Common myeloid progenitor, CD34-positive (primary cell): ENCODE results near the gene ADAMTS4.
A peak's percentile ranks its signal among the peaks of the same experiment; 100 is the strongest.

Experiments used
- CTCF ChIA-PET: fragments of 350-600 bp; sonication (Branson Sonifier 250); formaldehyde crosslinking; loops from one replicate; lab custom pipeline; 2021; ENCODE audit warnings: antibody characterized with exemption; lab: Charles Lee
- POLR2A ChIA-PET: fragments of 350-600 bp; sonication (Branson Sonifier 250); formaldehyde crosslinking; loops from one replicate; lab custom pipeline; 2021; ENCODE audit warnings: antibody characterized with exemption; lab: Charles Lee
- DNase-seq, 3 donors: peaks; one replicate each; pipeline versions ENCODE4 v3.0.0 to v3.0.0-alpha.2; 2013
- H3K27ac ChIP-seq, 2 experiments: 1 replicate in 1 of 2; 2 replicates in 1 of 2; pipeline ENCODE4 v1.7.0; 2013; ENCODE audit warnings: inconsistent platforms in 2 of 2, low read length in 2 of 2, mild to moderate bottlenecking in 2 of 2, low read depth in 1 of 2, moderate library complexity in 1 of 2; ENCODE audit not compliant: severe bottlenecking in 2 of 2, insufficient read depth in 1 of 2, poor library complexity in 1 of 2
- H3K27me3 ChIP-seq, 5 experiments: replicated peaks in 2 of 5; 1 replicate in 3 of 5; 2 replicates in 2 of 5; pipeline versions ENCODE4 v1.6.1 to v1.7.0; 2013; ENCODE audit warnings: low read length in 4 of 5, mild to moderate bottlenecking in 2 of 5, moderate library complexity in 2 of 5, inconsistent platforms in 1 of 5; ENCODE audit not compliant: insufficient read depth in 5 of 5, control insufficient read depth in 4 of 5
- H3K36me3 ChIP-seq, 4 experiments: 1 replicate in 2 of 4; 2 replicates in 2 of 4; pipeline versions ENCODE4 v1.6.1 to v1.7.0; 2013; ENCODE audit warnings: low read length in 3 of 4, control low read depth in 1 of 4, mild to moderate bottlenecking in 1 of 4; ENCODE audit not compliant: control insufficient read depth in 4 of 4, insufficient read depth in 4 of 4
- H3K4me1 ChIP-seq, 4 experiments: 1 replicate in 3 of 4; 2 replicates in 1 of 4; pipeline versions ENCODE4 v1.6.1 to v1.7.1; 2013; ENCODE audit warnings: low read length in 3 of 4, mild to moderate bottlenecking in 3 of 4, control low read depth in 1 of 4, inconsistent platforms in 1 of 4, moderate library complexity in 1 of 4; ENCODE audit not compliant: control insufficient read depth in 4 of 4, insufficient read depth in 4 of 4; ENCODE audit errors: control extremely low read depth in 1 of 4
- H3K4me3 ChIP-seq, 7 experiments: 1 replicate in 4 of 7; 2 replicates in 3 of 7; pipeline versions ENCODE4 v1.5.1 to v1.7.0; 2013; ENCODE audit warnings: mild to moderate bottlenecking in 7 of 7, low read length in 6 of 7, moderate library complexity in 6 of 7, inconsistent platforms in 2 of 7, low read depth in 2 of 7, control low read depth in 1 of 7; ENCODE audit not compliant: insufficient read depth in 4 of 7, control insufficient read depth in 1 of 7; ENCODE audit errors: extremely low read depth in 1 of 7
- H3K9me3 ChIP-seq, 5 experiments: 1 replicate in 4 of 5; 2 replicates in 1 of 5; pipeline versions ENCODE4 v1.6.1 to v1.7.1; 2013; ENCODE audit warnings: low read length in 4 of 5, mild to moderate bottlenecking in 2 of 5, inconsistent platforms in 1 of 5, low read depth in 1 of 5, moderate library complexity in 1 of 5; ENCODE audit not compliant: control insufficient read depth in 4 of 5, insufficient read depth in 2 of 5; ENCODE audit errors: control extremely low read depth in 1 of 5
- WGBS: methylation state at CpG from one replicate; pipeline ENCODE4 v1.1.5; 2013; ENCODE audit not compliant: insufficient coverage; 5-methylcytosine and 5-hydroxymethylcytosine counted together

Gene ADAMTS4

DNA sequence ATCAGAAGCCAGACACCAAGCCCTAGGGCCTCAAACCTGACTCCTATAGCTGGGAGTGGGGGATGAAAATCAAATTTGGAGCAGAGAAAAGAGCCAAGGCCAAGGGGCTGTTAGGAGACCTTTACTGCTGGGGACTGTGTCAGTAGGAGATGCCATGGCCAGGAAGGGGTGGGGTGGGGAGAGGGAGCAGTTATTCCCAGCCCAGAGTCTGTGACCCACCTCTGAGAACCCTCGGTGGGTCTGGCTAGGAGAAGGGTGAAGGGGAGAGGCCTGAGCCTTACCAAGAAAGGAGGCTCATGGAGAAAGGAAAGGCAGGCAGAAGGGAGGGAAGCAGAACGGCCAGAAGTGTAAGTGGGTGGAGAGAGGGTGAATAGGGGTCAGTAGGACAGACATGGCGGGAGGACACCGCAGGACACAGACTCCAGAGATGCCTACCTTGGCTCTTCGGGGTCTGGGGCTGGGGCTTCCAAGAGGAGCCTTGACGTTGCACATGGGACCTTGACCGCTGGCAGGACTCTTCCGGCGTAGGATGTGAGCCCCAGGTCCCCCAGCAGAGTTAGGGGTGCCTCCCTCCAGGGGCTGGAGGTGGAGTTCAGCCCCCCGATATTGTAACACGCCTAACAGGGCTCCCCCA lies 1.2 kb downstream of the ADAMTS4 start:
- no peaks in the 10 kb centered on the region for H3K27me3 ChIP-seq
- H3K4me1 ChIP-seq: peaks cover 0 to 43% (median 32%) of the 10 kb centered on the region in 4 experiments
- 100% methylated on average over 9 of the region's 11 CpGs for WGBS
- no peak overlapping the region for H3K4me3 ChIP-seq
- ChIA-PET CTCF (interaction anchor here (0.9 to 3.5 kb wide), 5 partner anchors 9 to 184 kb away, joined by 3 to 15 read pairs (median 3); partner anchors contain the start of gene TOMM40L), POLR2A (interaction anchor here (0.5 kb wide), 1 partner anchor 49 kb away, joined by 3 read pairs; no protein-coding TSS in a partner anchor)
- H3K27ac ChIP-seq: no peak overlapping the region
- DNase-seq: no peak
- H3K9me3 ChIP-seq: no peaks in the 10 kb centered on the region
- no peaks in the 10 kb centered on the region for H3K36me3 ChIP-seq

DNA sequence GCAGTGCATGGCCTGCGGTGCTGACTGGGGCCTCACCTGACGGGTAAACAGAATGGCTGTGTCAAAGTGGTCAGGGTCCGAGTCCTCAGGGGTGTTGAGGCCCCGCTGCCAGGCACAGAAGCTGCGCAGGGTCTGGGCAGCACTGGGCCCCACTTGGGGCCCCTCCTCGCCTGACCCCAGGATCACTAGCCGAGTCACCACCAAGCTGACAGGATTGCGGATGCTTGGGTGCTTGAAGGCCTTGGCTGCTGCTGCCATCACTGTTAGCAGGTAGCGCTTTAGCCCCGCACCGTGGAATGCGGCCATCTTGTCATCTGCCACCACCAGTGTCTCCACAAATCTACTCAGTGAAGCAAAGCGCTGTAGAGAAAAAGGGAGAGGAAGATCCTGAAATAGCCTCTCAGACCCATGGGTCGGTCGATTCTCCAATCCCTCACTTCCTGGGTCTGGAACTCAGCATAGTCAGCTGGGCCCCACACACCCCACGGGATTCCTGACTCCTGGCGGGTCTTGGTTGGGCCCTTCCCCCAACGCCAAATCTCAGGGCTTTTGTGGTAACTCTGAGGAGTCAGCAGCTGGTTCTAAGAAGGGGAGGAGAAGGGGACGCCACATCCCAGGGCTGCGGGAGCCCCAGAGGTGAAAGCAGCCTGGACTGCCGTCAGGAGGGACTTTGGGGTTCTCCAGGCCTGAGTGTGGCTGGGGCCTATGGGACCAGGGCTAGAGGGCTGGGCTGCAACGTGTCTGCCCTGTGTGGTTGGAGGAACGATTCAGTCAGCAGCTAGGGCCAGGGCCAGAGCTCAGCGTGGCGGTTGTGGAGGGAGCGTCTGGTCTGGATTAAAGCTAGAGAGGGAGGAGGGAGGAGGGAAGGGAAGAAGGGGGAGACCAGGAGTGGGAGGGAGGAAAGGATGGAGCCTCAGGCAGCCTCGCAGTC lies 2.1 kb downstream of the ADAMTS4 start:
- Histone ChIP-seq H3K4me3 (no peak overlapping the region), H3K9me3 (no peaks in the 10 kb centered on the region), H3K36me3 (no peaks in the 10 kb centered on the region), H3K4me1 (peaks cover 0 to 37% (median 28%) of the 10 kb centered on the region in 4 experiments), H3K27ac (no peak overlapping the region), H3K27me3 (no peaks in the 10 kb centered on the region)
- WGBS: 95% methylated on average over 21 of the region's 27 CpGs
- no peak for DNase-seq
- ChIA-PET POLR2A (no interaction called here), CTCF (interaction anchor here (0.9 to 3.5 kb wide), 4 partner anchors 11 to 185 kb away, joined by 3 to 15 read pairs (median 3); partner anchors contain the start of gene TOMM40L)

- Histone ChIP-seq H3K27me3 (no peaks in the 10 kb centered on the region), H3K27ac (no peak overlapping the region), H3K4me3 (no peak overlapping the region), H3K9me3 (no peaks in the 10 kb centered on the region), H3K36me3 (no peaks in the 10 kb centered on the region), H3K4me1 (peaks cover 0 to 33% (median 23%) of the 10 kb centered on the region in 4 experiments)
- ChIA-PET CTCF (no interaction called here), POLR2A (interaction anchor here (0.6 kb wide), 1 partner anchor 176 kb away, joined by 3 read pairs; no protein-coding TSS in a partner anchor)
- WGBS: 94% methylated on average over 2 of the region's 7 CpGs
- DNase-seq: no peak
These were observed 2.7 kb downstream of the ADAMTS4 start for GRCh38 chr1:161196111-161196510.

GRCh38 chr1:161195171-161195570 lies 3.7 kb downstream of the ADAMTS4 start:
- Histone ChIP-seq H3K27me3 (no peaks in the 10 kb centered on the region), H3K9me3 (no peaks in the 10 kb centered on the region), H3K27ac (no peak overlapping the region), H3K36me3 (no peaks in the 10 kb centered on the region), H3K4me3 (no peak overlapping the region), H3K4me1 (peaks cover 3 to 31% (median 23%) of the 10 kb centered on the region in 4 experiments)
- 93% methylated on average over 2 of the region's 4 CpGs for WGBS
- ChIA-PET CTCF (interaction anchor here (1.1 to 4.1 kb wide), 6 partner anchors 15 to 179 kb away, joined by 3 to 38 read pairs (median 4); no protein-coding TSS in a partner anchor), POLR2A (no interaction called here)
- no peak for DNase-seq

DNA sequence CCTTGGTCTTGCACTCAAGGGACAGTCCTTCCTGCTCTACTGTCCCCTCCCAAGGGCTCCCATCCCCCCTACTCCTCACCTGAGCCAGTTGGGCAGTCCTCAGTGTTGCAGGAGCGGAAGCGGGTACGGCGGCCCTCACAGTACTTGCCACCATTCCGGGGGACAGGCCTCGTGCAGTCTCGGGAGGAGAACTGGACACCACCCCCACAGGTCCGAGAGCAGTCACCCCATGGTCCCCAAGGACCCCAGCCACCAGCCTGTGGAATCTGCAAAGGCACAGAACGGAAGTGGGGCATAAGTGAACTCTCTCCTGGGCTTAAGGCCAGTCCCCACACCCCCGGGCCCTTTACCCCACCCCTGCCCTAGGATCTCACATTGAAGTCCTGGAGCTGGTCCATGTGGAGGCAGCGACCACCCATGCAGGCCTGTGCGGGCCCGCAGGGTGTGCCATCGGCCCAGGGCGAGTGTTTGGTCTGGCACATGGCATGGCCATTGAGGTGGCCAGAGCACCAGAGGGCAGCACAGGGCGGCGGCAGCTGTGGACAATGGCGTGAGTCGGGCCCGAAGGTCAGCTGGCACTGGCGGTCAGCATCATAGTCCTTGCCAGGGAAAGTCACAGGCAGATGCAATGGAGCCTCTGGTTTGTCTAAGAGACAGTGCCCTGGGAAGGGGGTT lies 5.2 kb downstream of the ADAMTS4 start:
- POLR2A ChIA-PET: no interaction called here
- 97% methylated on average over 20 of the region's 21 CpGs for WGBS
- no peak overlapping the region for H3K27ac ChIP-seq

DNA sequence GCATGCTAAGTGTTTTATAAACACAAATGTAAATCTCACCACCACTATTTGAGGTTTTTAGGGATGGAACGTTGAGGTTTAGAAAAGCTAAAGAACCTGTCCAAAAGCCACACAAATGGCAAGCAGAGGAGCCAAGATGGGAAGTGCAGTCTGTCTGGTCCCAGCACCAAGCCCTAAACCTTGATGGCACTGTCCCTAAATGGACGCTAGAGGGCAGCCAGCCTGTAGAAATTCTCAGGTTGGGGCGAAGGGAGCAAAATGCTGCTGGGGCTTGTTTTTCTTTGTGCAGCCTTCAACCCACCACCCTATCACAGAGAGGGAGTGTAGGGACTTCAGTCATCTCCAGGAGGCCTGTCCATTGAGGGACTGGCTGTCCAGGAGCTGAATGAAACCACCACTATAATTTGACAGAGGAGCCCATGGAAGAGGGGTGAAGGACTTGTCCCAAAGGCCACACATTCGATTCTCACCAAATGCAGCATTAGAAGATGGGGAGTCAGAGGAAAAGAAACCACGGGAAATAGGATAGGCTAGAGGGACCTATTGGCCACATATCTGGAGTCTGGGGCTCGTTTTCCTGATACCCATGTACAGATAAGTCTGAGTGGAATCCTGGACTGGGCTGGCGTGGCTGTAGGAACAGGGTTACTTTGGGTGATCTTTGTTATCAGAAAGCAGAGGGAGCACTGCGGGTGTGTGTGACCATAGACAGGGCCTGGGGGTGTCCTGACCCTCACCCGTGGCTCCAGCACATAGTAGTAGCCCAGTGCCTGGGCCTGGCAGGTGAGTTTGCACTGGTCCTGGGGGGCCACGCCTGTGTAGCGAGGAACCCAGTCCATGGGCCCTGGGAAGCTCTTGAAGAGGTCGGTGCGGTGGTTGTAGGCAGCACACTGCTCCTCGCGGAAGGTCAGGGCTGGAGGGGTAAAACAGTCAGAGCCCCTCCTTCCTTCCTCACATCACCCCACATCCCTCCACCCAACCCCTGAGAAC lies 6.1 kb downstream of the ADAMTS4 start:
- Histone ChIP-seq H3K36me3 (no peaks in the 10 kb centered on the region), H3K27ac (no peak overlapping the region), H3K4me1 (peaks cover 3 to 15% (median 10%) of the 10 kb centered on the region in 4 experiments), H3K9me3 (no peaks in the 10 kb centered on the region), H3K4me3 (no peak overlapping the region), H3K27me3 (no peaks in the 10 kb centered on the region)
- CTCF ChIA-PET: interaction anchor here (0.7 to 4.3 kb wide), 20 partner anchors 11 to 189 kb away, joined by 3 to 41 read pairs (median 7); partner anchors contain the start of genes B4GALT3, CFAP126, NDUFS2 and PCP4L1
- DNase-seq: peak; percentile 63 to 82 (median 79)
- WGBS: 68% methylated on average over 10 of the region's 15 CpGs
- POLR2A ChIA-PET: no interaction called here

More for the DNA sequence above, 5.2 kb downstream of the ADAMTS4 start:
- Histone ChIP-seq H3K4me3 (no peak overlapping the region), H3K27me3 (no peaks in the 10 kb centered on the region), H3K36me3 (no peaks in the 10 kb centered on the region), H3K4me1 (peaks cover 3 to 19% (median 13%) of the 10 kb centered on the region in 4 experiments), H3K9me3 (no peaks in the 10 kb centered on the region)
- CTCF ChIA-PET: interaction anchor here (1.1 to 4.3 kb wide), 13 partner anchors 10 to 181 kb away, joined by 3 to 41 read pairs (median 7); partner anchors contain the start of genes CFAP126, NDUFS2, PPOX and TOMM40L
- DNase-seq: no peak
